ENCODE measurements around the gene CXCL9. TPM values are rescaled to one million over a fixed set of nuclear protein-coding genes. Genes with fewer than 3 reads are reported as not detected.

The CXCL9 gene
- polyA plus RNA-seq, 1 donor (not counting 4 experiments of a cell fraction or from before 2014, with no cell fraction given), result 0.04 TPM

DNA sequence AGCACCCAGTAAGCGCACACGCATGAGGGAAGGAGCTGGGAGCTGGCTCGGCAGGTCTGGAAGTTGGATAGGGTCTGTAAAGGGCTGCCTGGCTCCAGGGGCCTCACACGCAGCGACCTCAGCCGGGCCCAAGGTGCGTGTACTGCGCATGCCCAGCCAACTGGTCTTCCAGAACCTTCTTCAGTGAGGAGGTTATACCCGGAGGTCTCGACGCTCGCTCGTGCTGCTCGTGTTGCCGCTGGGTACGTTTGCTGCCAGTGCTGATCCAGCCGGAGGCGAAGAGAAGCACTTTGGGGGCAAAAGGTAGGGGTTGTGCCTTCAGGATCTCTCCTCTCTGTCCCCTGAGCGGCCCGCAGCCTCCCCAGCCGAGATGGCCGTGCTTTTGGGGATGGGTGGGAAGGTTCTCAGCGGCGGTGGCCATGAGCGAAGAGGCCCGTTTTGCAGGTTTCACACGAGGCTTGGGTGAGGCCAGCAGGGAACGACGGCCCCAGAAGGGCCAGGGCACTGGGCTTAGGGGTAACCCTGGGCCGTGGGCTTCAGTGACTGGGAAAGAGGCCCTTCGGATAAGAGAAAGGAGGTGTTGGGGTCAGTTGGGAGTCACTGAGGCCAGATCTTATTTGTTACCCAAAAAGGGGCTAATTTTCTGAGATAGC, 3.8 kb upstream of the CXCL9 start:
- Histone ChIP-seq H3K4me1 (ENCODE audit: control insufficient read depth, extremely low read depth, insufficient read depth, low read length) (peaks cover 31% of the 10 kb centered on the region), H3K9me1 (ENCODE audit: control insufficient read depth, extremely low read depth, insufficient read depth, low read length) (no peaks in the 10 kb centered on the region), H3K27me3 (ENCODE audit: control insufficient read depth, extremely low read depth, insufficient read depth, low read length) (no peaks in the 10 kb centered on the region), H3K9ac (ENCODE audit: control insufficient read depth, extremely low read depth, insufficient read depth, low read length) (no peak overlapping the region), H3K9me3 (ENCODE audit: control insufficient read depth, low read depth, low read length) (no peaks in the 10 kb centered on the region), H4K20me1 (ENCODE audit: control insufficient read depth, extremely low read depth, insufficient read depth, low read length) (no peaks in the 10 kb centered on the region), H2AFZ (ENCODE audit: control insufficient read depth, low read length) (peak overlapping the region; percentile 78), H3K4me2 (ENCODE audit: control insufficient read depth, extremely low read depth, insufficient read depth, low read depth, low read length) (peak overlapping the region; percentile 55), H3K79me2 (ENCODE audit: control insufficient read depth, insufficient read depth, low read length) (no peaks in the 10 kb centered on the region), H3K27ac (ENCODE audit: control insufficient read depth, insufficient read depth, low read length) (peak overlapping the region; percentile 67), H3K36me3 (ENCODE audit: control insufficient read depth in 2 of 2, extremely low read depth in 1 of 2, insufficient read depth in 2 of 2, low read length in 2 of 2) (no peaks in the 10 kb centered on the region), H3K4me3 (ENCODE audit: control insufficient read depth in 2 of 3, extremely low read depth in 1 of 3, insufficient read depth in 2 of 3, low read depth in 1 of 3, low read length in 3 of 3) (no peak overlapping the region)
- TF ChIP-seq EZH2 (IDR thresholded peaks at IDR 0.05; ENCODE audit: low read length) (no peak), CTCF (optimal IDR thresholded peaks at IDR 0.05 in 1 of 3, IDR thresholded peaks at IDR 0.05 in 1 of 3, conservative IDR thresholded peaks at IDR 0.05 in 1 of 3; ENCODE audit: extremely low read depth in 1 of 3, insufficient read depth in 2 of 3, low read length in 3 of 3) (no peak)
- DNase-seq (ENCODE audit: low read depth, low spot score) (no peak), FAIRE-seq (no peak)
- dilution Hi-C loops (cut with MboI; ENCODE audit: extremely low pct_ligation_motif_present, low sequenced_read_pairs), result no loop called here

- dilution Hi-C loops (cut with MboI; ENCODE audit: extremely low pct_ligation_motif_present, low sequenced_read_pairs), result no loop called here
Observed at GRCh38 chr4:76010576-76010975, 3.3 kb upstream of the CXCL9 start.

More at GRCh38 chr4:76010576-76010975, 3.3 kb upstream of the CXCL9 start:
- no peaks in the 10 kb centered on the region for H3K79me2 ChIP-seq (ENCODE audit: control insufficient read depth, insufficient read depth, low read length)
- TF ChIP-seq CTCF (optimal IDR thresholded peaks at IDR 0.05 in 1 of 3, IDR thresholded peaks at IDR 0.05 in 1 of 3, conservative IDR thresholded peaks at IDR 0.05 in 1 of 3; ENCODE audit: extremely low read depth in 1 of 3, insufficient read depth in 2 of 3, low read length in 3 of 3), result no peak
- H3K27ac ChIP-seq (ENCODE audit: control insufficient read depth, insufficient read depth, low read length), result no peak overlapping the region
- FAIRE-seq (no peak), DNase-seq (ENCODE audit: low read depth, low spot score) (no peak)
- H4K20me1 ChIP-seq (ENCODE audit: control insufficient read depth, extremely low read depth, insufficient read depth, low read length), result no peaks in the 10 kb centered on the region
- no peaks in the 10 kb centered on the region for H3K9me3 ChIP-seq (ENCODE audit: control insufficient read depth, low read depth, low read length)
- no peaks in the 10 kb centered on the region for H3K36me3 ChIP-seq (ENCODE audit: control insufficient read depth in 2 of 2, extremely low read depth in 1 of 2, insufficient read depth in 2 of 2, low read length in 2 of 2)
- no peak overlapping the region for H3K9ac ChIP-seq (ENCODE audit: control insufficient read depth, extremely low read depth, insufficient read depth, low read length)
- H3K27me3 ChIP-seq (ENCODE audit: control insufficient read depth, extremely low read depth, insufficient read depth, low read length), result no peaks in the 10 kb centered on the region
- H3K9me1 ChIP-seq (ENCODE audit: control insufficient read depth, extremely low read depth, insufficient read depth, low read length), result no peaks in the 10 kb centered on the region
- H3K4me2 ChIP-seq (ENCODE audit: control insufficient read depth, extremely low read depth, insufficient read depth, low read depth, low read length), result no peak overlapping the region
- no peak overlapping the region for H3K4me3 ChIP-seq (ENCODE audit: control insufficient read depth in 2 of 3, extremely low read depth in 1 of 3, insufficient read depth in 2 of 3, low read depth in 1 of 3, low read length in 3 of 3)
- no peak overlapping the region for H2AFZ ChIP-seq (ENCODE audit: control insufficient read depth, low read length)
- peaks cover 30% of the 10 kb centered on the region for H3K4me1 ChIP-seq (ENCODE audit: control insufficient read depth, extremely low read depth, insufficient read depth, low read length)
